Esophagus muscularis mucosa (tissue), 3 donors: Measurements from ENCODE around the gene PCARE.

Experiments
- CTCF ChIP-seq, 3 experiments: fragments of 200-600 bp in 2 of 3; fragments of 450-650 bp in 1 of 3; sonication (generic) in 2 of 3; IDR thresholded peaks; one replicate each; pipeline ENCODE4 v1.5.1; 2017 to 2019; ENCODE audit warnings: antibody characterized with exemption in 3 of 3, mild to moderate bottlenecking in 2 of 3, moderate library complexity in 1 of 3
- POLR2A ChIP-seq: fragments of 450-650 bp; IDR thresholded peaks from one replicate; pipeline ENCODE4 v1.6.1; 2017; ENCODE audit warnings: antibody characterized with exemption, moderate library complexity, mild to moderate bottlenecking, low read depth
- POLR2AphosphoS5 ChIP-seq, 2 donors: sonication (generic); formaldehyde crosslinking; IDR thresholded peaks; one replicate each; pipeline ENCODE4 v1.6.1; 2017; ENCODE audit warnings: antibody characterized with exemption in 2 of 2

GRCh38 chr2:29041161-29041660, 33.1 kb downstream of the PCARE start:
- no peak for TF ChIP-seq CTCF (IDR thresholded peaks at IDR 0.05)
- TF ChIP-seq POLR2A: no peak
- TF ChIP-seq POLR2AphosphoS5 (IDR thresholded peaks at IDR 0.05): no peak
